ENCODE data around the gene SIRPB1. TPM values are rescaled to one million over a fixed set of nuclear protein-coding genes. Genes with fewer than 3 reads are reported as not detected.

The SIRPB1 gene
- total and polyA plus RNA-seq, 10 of the 15 experiments (the other 5 are each of a cell fraction or from before 2014, with no cell fraction given), result 3.4 to 33.8 (median 14.1) TPM

GRCh38 chr20:1669304-1669703, 49.5 kb upstream of the SIRPB1 start:
- DNase-seq (ENCODE audit: low read depth, low spot score), result no peak
- TF ChIP-seq, protein P1, sequence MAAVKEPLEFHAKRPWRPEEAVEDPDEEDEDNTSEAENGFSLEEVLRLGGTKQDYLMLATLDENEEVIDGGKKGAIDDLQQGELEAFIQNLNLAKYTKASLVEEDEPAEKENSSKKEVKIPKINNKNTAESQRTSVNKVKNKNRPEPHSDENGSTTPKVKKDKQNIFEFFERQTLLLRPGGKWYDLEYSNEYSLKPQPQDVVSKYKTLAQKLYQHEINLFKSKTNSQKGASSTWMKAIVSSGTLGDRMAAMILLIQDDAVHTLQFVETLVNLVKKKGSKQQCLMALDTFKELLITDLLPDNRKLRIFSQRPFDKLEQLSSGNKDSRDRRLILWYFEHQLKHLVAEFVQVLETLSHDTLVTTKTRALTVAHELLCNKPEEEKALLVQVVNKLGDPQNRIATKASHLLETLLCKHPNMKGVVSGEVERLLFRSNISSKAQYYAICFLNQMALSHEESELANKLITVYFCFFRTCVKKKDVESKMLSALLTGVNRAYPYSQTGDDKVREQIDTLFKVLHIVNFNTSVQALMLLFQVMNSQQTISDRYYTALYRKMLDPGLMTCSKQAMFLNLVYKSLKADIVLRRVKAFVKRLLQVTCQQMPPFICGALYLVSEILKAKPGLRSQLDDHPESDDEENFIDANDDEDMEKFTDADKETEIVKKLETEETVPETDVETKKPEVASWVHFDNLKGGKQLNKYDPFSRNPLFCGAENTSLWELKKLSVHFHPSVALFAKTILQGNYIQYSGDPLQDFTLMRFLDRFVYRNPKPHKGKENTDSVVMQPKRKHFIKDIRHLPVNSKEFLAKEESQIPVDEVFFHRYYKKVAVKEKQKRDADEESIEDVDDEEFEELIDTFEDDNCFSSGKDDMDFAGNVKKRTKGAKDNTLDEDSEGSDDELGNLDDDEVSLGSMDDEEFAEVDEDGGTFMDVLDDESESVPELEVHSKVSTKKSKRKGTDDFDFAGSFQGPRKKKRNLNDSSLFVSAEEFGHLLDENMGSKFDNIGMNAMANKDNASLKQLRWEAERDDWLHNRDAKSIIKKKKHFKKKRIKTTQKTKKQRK (IDR thresholded peaks at IDR 0.05; ENCODE audit: low read depth, low read length), result no peak
- no peak for TF ChIP-seq EED (IDR thresholded peaks at IDR 0.05; ENCODE audit: low read depth)
- no peak for TF ChIP-seq RCOR1 (conservative IDR thresholded peaks at IDR 0.05; ENCODE audit: low read depth, low read length)
- intact Hi-C loops (cut with micrococcal nuclease; ENCODE audit: unreplicated experiment) (no loop called here), in situ Hi-C loops (cut with MboI) (no loop called here)
- no peaks in the 10 kb centered on the region for H3K36me3 ChIP-seq (ENCODE audit: control insufficient read depth in 2 of 2, insufficient read depth in 2 of 2, low read length in 1 of 2)
- ATAC-seq, result no peak
- H3K4me1 ChIP-seq (ENCODE audit: control insufficient read depth, insufficient read depth, low read length), result peaks cover 15% of the 10 kb centered on the region
- no peak overlapping the region for H3K4me3 ChIP-seq
- RAD21 ChIA-PET (ENCODE audit: unreplicated experiment), result no interaction called here
- BruUV-seq (replicated peaks), result no TSS peak
- POLR2A ChIA-PET, result no interaction called here
- no peak for FAIRE-seq
- H3K27me3 ChIP-seq (replicated peaks in 1 of 2; ENCODE audit: control insufficient read depth in 2 of 2, insufficient read depth in 2 of 2, low read length in 1 of 2), result no peaks in the 10 kb centered on the region
- no peak overlapping the region for H3K4me2 ChIP-seq (ENCODE audit: control insufficient read depth, insufficient read depth)
- no peak overlapping the region for H3K27ac ChIP-seq (ENCODE audit: control insufficient read depth, insufficient read depth)
- no peaks in the 10 kb centered on the region for H3K79me2 ChIP-seq (ENCODE audit: control insufficient read depth, insufficient read depth, low read length)
- CTCF ChIA-PET, result no interaction called here
- WGBS (ENCODE audit: insufficient coverage, insufficient replicate concordance, low lambda C conversion rate, missing lambda C conversion rate), result 48% methylated on average over 5 of the region's 5 CpGs
- no peak overlapping the region for H3K9ac ChIP-seq (ENCODE audit: control insufficient read depth, insufficient read depth, low read length)
- SMC1A ChIA-PET (ENCODE audit: uncharacterized antibody, unreplicated experiment), result no interaction called here
- H4K20me1 ChIP-seq (ENCODE audit: control insufficient read depth, insufficient read depth), result no peaks in the 10 kb centered on the region
- no peak overlapping the region for H2AFZ ChIP-seq (ENCODE audit: control insufficient read depth, low read depth, low read length)
- no peaks in the 10 kb centered on the region for H3K9me3 ChIP-seq (replicated peaks; ENCODE audit: control insufficient read depth, insufficient read depth, low read length)
